ENCODE measurements around the gene REEP6. TPM values are rescaled to one million over a fixed set of nuclear protein-coding genes. Genes with fewer than 3 reads are reported as not detected.
"Not testable (repeated sequence)": the region's sequence is repeated elsewhere in the genome, so short reads cannot be mapped to it uniquely, and the experiment has no call there.

Gene REEP6
- polyA plus RNA-seq, 1 experiment, result 0.84 TPM

GRCh38 chr19:1533510-1534150 is 42.6 kb downstream of the REEP6 start:
- TF ChIP-seq, protein P1, sequence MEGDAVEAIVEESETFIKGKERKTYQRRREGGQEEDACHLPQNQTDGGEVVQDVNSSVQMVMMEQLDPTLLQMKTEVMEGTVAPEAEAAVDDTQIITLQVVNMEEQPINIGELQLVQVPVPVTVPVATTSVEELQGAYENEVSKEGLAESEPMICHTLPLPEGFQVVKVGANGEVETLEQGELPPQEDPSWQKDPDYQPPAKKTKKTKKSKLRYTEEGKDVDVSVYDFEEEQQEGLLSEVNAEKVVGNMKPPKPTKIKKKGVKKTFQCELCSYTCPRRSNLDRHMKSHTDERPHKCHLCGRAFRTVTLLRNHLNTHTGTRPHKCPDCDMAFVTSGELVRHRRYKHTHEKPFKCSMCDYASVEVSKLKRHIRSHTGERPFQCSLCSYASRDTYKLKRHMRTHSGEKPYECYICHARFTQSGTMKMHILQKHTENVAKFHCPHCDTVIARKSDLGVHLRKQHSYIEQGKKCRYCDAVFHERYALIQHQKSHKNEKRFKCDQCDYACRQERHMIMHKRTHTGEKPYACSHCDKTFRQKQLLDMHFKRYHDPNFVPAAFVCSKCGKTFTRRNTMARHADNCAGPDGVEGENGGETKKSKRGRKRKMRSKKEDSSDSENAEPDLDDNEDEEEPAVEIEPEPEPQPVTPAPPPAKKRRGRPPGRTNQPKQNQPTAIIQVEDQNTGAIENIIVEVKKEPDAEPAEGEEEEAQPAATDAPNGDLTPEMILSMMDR (IDR thresholded peaks at IDR 0.05; ENCODE audit: low read depth, low read length), result no peak
- no peak overlapping the region for H3K4me3 ChIP-seq (ENCODE audit: low read depth, low read length)
- no peaks in the 10 kb centered on the region; the same call in 1 of the 2 replicates for H3K9me3 ChIP-seq (ENCODE audit: control insufficient read depth, insufficient read depth, low read length)
- H3K27me3 ChIP-seq (ENCODE audit: control insufficient read depth, insufficient read depth, low read length), result no peaks in the 10 kb centered on the region
- CTCF ChIA-PET, result no interaction called here
- no peak overlapping the region for H3K27ac ChIP-seq (ENCODE audit: low read depth, low read length)
- POLR2A ChIA-PET, result interaction anchor here (0.7 kb wide), 1 partner anchor 903 kb away, joined by 5 read pairs; no protein-coding TSS in a partner anchor
- DNase-seq (ENCODE audit: low read depth, low spot score), result no peak

- POLR2A ChIA-PET, result no interaction called here
- CTCF ChIA-PET, result no interaction called here
- no peak for DNase-seq (ENCODE audit: low read depth, low spot score)
- no peaks in the 10 kb centered on the region for H3K9me3 ChIP-seq (ENCODE audit: control insufficient read depth, insufficient read depth, low read length)
- no peak overlapping the region for H3K27ac ChIP-seq (ENCODE audit: low read depth, low read length)
- H3K4me3 ChIP-seq (ENCODE audit: low read depth, low read length), result no peak overlapping the region
- TF ChIP-seq, protein P1 (IDR thresholded peaks at IDR 0.05; ENCODE audit: low read depth, low read length), result no peak
- no peaks in the 10 kb centered on the region for H3K27me3 ChIP-seq (ENCODE audit: control insufficient read depth, insufficient read depth, low read length)
These were observed 44.0 kb downstream of the REEP6 start for GRCh38 chr19:1534972-1535371.

DNA sequence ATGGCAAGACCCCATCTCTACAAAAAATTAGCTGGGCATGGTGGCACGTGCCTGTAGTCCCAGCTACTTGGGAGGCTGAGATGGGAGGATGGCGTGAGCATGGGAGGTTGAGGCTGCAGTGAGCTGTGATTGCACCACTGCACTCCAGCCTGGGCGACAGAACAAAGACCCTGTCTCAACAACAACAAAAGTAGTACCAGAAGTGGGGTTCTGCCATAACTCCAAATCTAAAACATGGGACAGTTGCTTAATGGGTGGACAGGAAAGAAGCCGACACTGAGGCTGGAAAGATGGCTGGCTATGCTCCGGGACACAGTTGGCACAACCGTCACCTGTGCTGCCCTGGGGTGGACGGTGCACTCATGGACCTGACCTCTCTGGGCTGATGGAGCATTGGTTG is 44.7 kb downstream of the REEP6 start:
- H3K27me3 ChIP-seq (ENCODE audit: control insufficient read depth, insufficient read depth, low read length); H3K27ac ChIP-seq (ENCODE audit: low read depth, low read length); POLR2A ChIA-PET; H3K9me3 ChIP-seq (ENCODE audit: control insufficient read depth, insufficient read depth, low read length); H3K4me3 ChIP-seq (ENCODE audit: low read depth, low read length); DNase-seq (ENCODE audit: low read depth, low spot score): not testable (repeated sequence)
- CTCF ChIA-PET, result interaction anchor here (0.7 to 1.2 kb wide), 2 partner anchors 11 to 16 kb away, joined by 7 to 9 read pairs; no protein-coding TSS in a partner anchor

- CTCF ChIA-PET, result interaction anchor here (1.0 kb wide), 1 partner anchor 12 kb away, joined by 6 read pairs; no protein-coding TSS in a partner anchor
- Histone ChIP-seq H3K4me3 (ENCODE audit: low read depth, low read length) (peak overlapping the region; percentile 20), H3K27me3 (ENCODE audit: control insufficient read depth, insufficient read depth, low read length) (peaks cover 11% of the 10 kb centered on the region), H3K9me3 (ENCODE audit: control insufficient read depth, insufficient read depth, low read length) (no peaks in the 10 kb centered on the region), H3K27ac (ENCODE audit: low read depth, low read length) (no peak overlapping the region)
- no peak for DNase-seq (ENCODE audit: low read depth, low spot score)
- TF ChIP-seq, protein P1 (IDR thresholded peaks at IDR 0.05; ENCODE audit: low read depth, low read length), result no peak
- POLR2A ChIA-PET, result interaction anchor here (0.7 kb wide), 2 partner anchors 47 to 273 kb away, joined by 6 to 7 read pairs; no protein-coding TSS in a partner anchor
These were observed 48.0 kb downstream of the REEP6 start for GRCh38 chr19:1538978-1539377.

- H3K27ac ChIP-seq (ENCODE audit: low read depth, low read length); H3K4me3 ChIP-seq (ENCODE audit: low read depth, low read length); DNase-seq (ENCODE audit: low read depth, low spot score); H3K9me3 ChIP-seq (ENCODE audit: control insufficient read depth, insufficient read depth, low read length); POLR2A ChIA-PET: not testable (repeated sequence)
- CTCF ChIA-PET, result interaction anchor here (0.7 to 1.0 kb wide), 2 partner anchors 12 to 132 kb away, joined by 3 to 6 read pairs; no protein-coding TSS in a partner anchor
- peaks cover 11% of the 10 kb centered on the region for H3K27me3 ChIP-seq (ENCODE audit: control insufficient read depth, insufficient read depth, low read length)
These were observed 48.8 kb downstream of the REEP6 start for GRCh38 chr19:1539749-1540148.

DNA sequence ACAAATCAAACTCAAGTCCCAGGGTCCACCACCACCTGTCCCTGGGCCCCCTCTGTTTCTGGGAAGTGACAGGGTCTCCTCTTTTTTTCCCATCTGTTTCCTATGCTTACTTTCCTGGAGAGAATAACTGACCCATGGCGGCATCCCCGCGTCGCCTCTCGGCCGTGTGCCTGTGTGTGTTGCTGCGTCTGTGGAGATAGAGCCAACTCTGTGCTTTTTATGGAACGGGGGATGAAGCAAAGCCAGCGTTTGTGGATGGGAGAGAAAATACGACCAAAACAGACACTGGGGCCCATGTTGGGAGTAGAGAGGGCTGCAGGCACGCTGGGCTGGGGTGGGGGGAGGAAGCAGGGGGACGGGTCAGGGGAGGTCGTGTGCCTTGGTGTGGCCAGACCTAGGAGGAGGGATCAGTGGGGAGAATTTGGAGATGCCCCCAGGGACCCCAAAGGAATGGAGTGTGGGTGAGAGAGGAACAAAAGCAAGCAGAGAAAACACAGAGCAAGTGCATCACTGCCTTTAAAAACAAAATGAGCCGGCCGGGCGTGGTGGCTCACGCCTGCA is 49.5 kb downstream of the REEP6 start:
- TF ChIP-seq, protein P1 (IDR thresholded peaks at IDR 0.05; ENCODE audit: low read depth, low read length), result no peak
- Histone ChIP-seq H3K9me3 (ENCODE audit: control insufficient read depth, insufficient read depth, low read length) (no peaks in the 10 kb centered on the region), H3K27me3 (ENCODE audit: control insufficient read depth, insufficient read depth, low read length) (peaks cover 11% of the 10 kb centered on the region), H3K27ac (ENCODE audit: low read depth, low read length) (no peak overlapping the region), H3K4me3 (ENCODE audit: low read depth, low read length) (no peak overlapping the region)
- POLR2A ChIA-PET, result no interaction called here
- DNase-seq (ENCODE audit: low read depth, low spot score), result no peak
- CTCF ChIA-PET, result interaction anchor here (0.6 kb wide), 1 partner anchor 314 kb away, joined by 4 read pairs; no protein-coding TSS in a partner anchor

Measured in AG04450 (cell line).